ENCODE measurements around the gene MAP3K14.

The MAP3K14 gene

DNA sequence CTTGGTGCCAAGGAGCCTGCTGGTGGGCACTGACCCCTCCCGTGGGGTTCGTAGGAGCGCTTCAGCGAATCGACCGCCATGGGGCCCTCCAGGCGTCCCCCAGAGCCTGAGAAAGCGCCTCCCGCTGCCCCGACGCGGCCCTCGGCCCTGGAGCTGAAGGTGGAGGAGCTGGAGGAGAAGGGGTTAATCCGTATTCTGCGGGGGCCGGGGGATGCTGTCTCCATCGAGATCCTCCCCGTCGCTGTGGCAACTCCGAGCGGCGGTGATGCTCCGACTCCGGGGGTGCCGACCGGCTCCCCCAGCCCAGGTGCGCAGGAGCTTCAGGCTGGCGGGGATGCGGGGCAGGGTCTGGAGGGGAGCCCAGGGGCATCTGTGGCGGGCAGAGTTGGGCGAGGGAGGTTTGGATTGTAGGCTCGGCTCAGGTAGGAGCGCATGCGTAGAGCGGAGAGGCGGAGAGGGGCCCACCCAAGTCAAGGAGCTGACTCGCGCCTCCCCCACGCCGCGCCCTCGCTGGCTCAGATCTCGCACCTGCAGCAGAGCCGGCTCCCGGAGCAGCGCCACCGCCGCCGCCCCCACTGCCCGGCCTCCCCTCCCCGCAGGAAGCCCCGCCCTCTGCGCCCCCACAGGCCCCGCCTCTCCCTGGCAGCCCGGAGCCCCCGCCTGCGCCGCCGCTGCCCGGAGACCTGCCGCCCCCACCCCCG is 75.3 kb downstream of the MAP3K14 start:
- H3K4me2 ChIP-seq (ENCODE audit: low read length): peak overlapping the region; percentile 91
- peaks cover 2% of the 10 kb centered on the region for H3K4me1 ChIP-seq
- peak overlapping the region; percentile 46 for H3K27ac ChIP-seq
- H3K9me3 ChIP-seq (ENCODE audit: control insufficient read depth, low read length): no peaks in the 10 kb centered on the region
- no peaks in the 10 kb centered on the region for H3K36me3 ChIP-seq (ENCODE audit: control insufficient read depth, insufficient read depth, low read length)
- peak overlapping the region; percentile 23 for H3K9ac ChIP-seq
- H3K79me2 ChIP-seq: no peaks in the 10 kb centered on the region
- no peaks in the 10 kb centered on the region for H3K27me3 ChIP-seq (ENCODE audit: control insufficient read depth, insufficient read depth, low read length)
- peak overlapping the region; percentile 64 for H3K4me3 ChIP-seq (ENCODE audit: low read depth, low read length)
- peak overlapping the region; percentile 93 for H2AFZ ChIP-seq
- no peak for TF ChIP-seq CTCF (IDR thresholded peaks at IDR 0.05)

DNA sequence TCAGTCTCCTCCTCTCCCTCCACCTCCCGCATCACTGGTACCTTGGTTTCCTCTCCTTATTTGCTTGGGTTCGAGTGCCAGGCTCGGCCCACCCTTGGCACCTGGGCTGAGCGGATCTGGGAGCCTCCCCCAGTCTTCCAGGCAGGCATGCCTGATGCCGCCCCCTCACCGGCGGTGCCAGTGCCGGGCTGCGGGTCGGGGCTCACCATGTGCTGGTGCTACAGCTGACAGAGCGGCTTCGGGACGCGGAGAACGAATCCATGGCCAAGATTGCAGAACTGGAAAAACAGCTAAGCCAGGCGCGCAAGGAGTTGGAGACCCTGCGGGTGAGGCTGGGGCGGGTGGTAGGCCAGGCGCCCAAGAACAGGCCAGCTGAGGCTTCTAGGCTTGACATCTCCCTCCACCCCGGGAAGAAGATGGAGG is 75.9 kb downstream of the MAP3K14 start:
- Histone ChIP-seq H3K4me2 (ENCODE audit: low read length) (peak overlapping the region; percentile 91), H3K27me3 (ENCODE audit: control insufficient read depth, insufficient read depth, low read length) (no peaks in the 10 kb centered on the region), H3K9me3 (ENCODE audit: control insufficient read depth, low read length) (no peaks in the 10 kb centered on the region), H3K4me1 (no peaks in the 10 kb centered on the region), H3K27ac (peak overlapping the region; percentile 46), H3K9ac (peak overlapping the region; percentile 23), H3K36me3 (ENCODE audit: control insufficient read depth, insufficient read depth, low read length) (no peaks in the 10 kb centered on the region), H3K79me2 (no peaks in the 10 kb centered on the region), H3K4me3 (ENCODE audit: low read depth, low read length) (peak overlapping the region; percentile 64), H2AFZ (peak overlapping the region; percentile 93)
- no peak for TF ChIP-seq CTCF (IDR thresholded peaks at IDR 0.05)

DNA sequence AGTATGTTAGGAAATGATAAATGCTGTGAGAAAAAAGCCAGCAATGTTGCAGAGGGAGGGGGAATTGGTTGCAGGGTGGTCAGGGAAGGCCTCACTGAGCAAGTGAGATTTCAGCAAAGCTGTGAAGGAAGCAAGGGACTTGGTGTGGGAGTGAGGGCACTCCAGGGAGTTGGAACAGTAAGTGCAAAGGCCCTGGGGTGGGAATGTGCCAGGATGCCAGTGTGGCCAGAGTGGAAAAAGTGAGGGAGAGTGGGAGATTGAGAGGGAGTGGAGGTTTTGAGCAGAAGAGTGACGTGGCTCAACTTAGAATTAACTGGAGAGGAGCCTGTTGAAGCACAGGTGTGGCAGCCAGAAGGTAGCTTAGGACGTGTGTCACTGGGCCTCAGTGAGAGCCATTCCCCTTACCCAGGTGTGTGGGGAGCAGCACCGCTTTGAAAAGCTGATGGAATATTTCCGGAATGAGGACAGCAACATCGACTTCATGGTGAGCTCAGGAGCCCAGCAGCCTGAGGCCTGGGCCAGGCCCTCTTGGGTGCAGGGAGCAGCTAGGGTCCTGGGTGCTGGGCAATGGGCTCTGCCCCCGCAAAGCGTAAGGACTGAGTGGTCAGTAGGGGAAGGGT is 78.6 kb downstream of the MAP3K14 start:
- H3K36me3 ChIP-seq (ENCODE audit: control insufficient read depth, insufficient read depth, low read length): no peaks in the 10 kb centered on the region
- no peaks in the 10 kb centered on the region for H3K9me3 ChIP-seq (ENCODE audit: control insufficient read depth, low read length)
- no peak overlapping the region for H2AFZ ChIP-seq
- no peaks in the 10 kb centered on the region for H3K4me1 ChIP-seq
- no peak overlapping the region for H3K27ac ChIP-seq
- H3K4me2 ChIP-seq (ENCODE audit: low read length): no peak overlapping the region
- no peaks in the 10 kb centered on the region for H3K79me2 ChIP-seq
- H3K27me3 ChIP-seq (ENCODE audit: control insufficient read depth, insufficient read depth, low read length): no peaks in the 10 kb centered on the region
- TF ChIP-seq CTCF (IDR thresholded peaks at IDR 0.05): no peak
- no peak overlapping the region for H3K4me3 ChIP-seq (ENCODE audit: low read depth, low read length)
- H3K9ac ChIP-seq: no peak overlapping the region

DNA sequence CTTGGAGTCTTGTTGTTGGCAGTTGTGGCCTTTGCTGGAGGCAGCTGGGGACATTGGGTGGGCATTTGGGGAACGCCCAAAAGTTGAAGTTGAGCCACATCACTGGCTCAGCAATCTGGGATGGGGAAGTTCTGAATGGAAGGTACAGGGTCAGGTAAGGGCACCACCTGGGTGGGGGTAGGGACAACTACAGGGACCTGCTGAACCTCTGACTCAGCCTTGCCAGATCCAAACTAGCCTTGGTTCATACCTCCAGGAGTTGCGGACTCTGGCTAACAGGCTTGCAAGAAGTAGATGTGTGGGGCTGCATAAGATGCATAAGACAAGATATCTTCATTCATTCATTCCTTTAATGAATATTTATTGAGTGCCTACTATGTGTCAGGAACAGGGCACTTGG is 79.1 kb downstream of the MAP3K14 start:
- no peak for TF ChIP-seq CTCF (IDR thresholded peaks at IDR 0.05)
- no peaks in the 10 kb centered on the region for H3K36me3 ChIP-seq (ENCODE audit: control insufficient read depth, insufficient read depth, low read length)
- H3K27me3 ChIP-seq (ENCODE audit: control insufficient read depth, insufficient read depth, low read length): no peaks in the 10 kb centered on the region
- no peaks in the 10 kb centered on the region for H3K9me3 ChIP-seq (ENCODE audit: control insufficient read depth, low read length)
- no peak overlapping the region for H3K9ac ChIP-seq
- no peak overlapping the region for H3K27ac ChIP-seq
- H3K4me3 ChIP-seq (ENCODE audit: low read depth, low read length): no peak overlapping the region
- H2AFZ ChIP-seq: no peak overlapping the region
- H3K79me2 ChIP-seq: no peaks in the 10 kb centered on the region
- no peaks in the 10 kb centered on the region for H3K4me1 ChIP-seq
- H3K4me2 ChIP-seq (ENCODE audit: low read length): no peak overlapping the region

DNA sequence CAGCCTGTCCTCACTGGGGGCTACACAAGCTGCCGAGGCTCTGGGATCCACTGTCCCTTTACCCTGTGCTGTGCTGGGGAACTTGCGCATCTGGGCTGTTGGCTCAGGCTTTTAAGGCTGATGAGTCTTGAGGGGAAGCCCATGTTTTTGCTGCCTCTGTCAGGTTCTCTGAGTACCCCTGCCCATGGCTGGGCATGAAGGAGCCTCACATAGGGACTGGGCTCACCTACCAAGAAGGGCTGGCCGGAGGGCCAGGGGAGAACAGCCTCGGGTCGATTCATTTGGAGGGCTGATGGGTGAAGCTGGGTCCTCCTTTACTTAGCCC is 80.6 kb downstream of the MAP3K14 start:
- H3K9me3 ChIP-seq (ENCODE audit: control insufficient read depth, low read length): no peaks in the 10 kb centered on the region
- no peaks in the 10 kb centered on the region for H3K4me1 ChIP-seq
- no peak overlapping the region for H3K9ac ChIP-seq
- H2AFZ ChIP-seq: no peak overlapping the region
- H3K79me2 ChIP-seq: no peaks in the 10 kb centered on the region
- no peaks in the 10 kb centered on the region for H3K27me3 ChIP-seq (ENCODE audit: control insufficient read depth, insufficient read depth, low read length)
- H3K36me3 ChIP-seq (ENCODE audit: control insufficient read depth, insufficient read depth, low read length): no peaks in the 10 kb centered on the region
- H3K27ac ChIP-seq: no peak overlapping the region
- H3K4me2 ChIP-seq (ENCODE audit: low read length): no peak overlapping the region
- H3K4me3 ChIP-seq (ENCODE audit: low read depth, low read length): no peak overlapping the region
- no peak for TF ChIP-seq CTCF (IDR thresholded peaks at IDR 0.05)
